MCF 10A (cell line): ENCODE measurements around the gene PALM. TPM values are rescaled to one million over a fixed set of nuclear protein-coding genes. Genes with fewer than 3 reads are reported as not detected.

Experiments used
- BruUV-seq: library from RNA; stranded (reverse); fragments of 400-500 nt; replicated peaks from 2 replicates; lab custom pipeline; 2021; lab: Mats Ljungman, UMichigan
- CTCF ChIA-PET: fragments of 300-600 bp; sonication (Branson Sonifier 250); formaldehyde crosslinking; extraction: SDS; loops from one replicate; lab custom pipeline; 2021; ENCODE audit warnings: antibody characterized with exemption, inconsistent platforms; lab: Yijun Ruan, JAX
- POLR2A ChIA-PET: fragments of 300-600, 350-650 bp; sonication (Branson Sonifier 250); formaldehyde crosslinking; extraction: SDS; loops from one replicate; lab custom pipeline; 2020; ENCODE audit warnings: antibody characterized with exemption, inconsistent platforms; lab: Yijun Ruan, JAX
- DNase-seq: peaks from one replicate; pipeline ENCODE4 v3.0.0-alpha.2; 2018; ENCODE audit not compliant: unreplicated experiment
- H3K27ac Mint-ChIP-seq: one replicate; pipeline ENCODE4 v1.8.0; 2022; ENCODE audit warnings: mild to moderate bottlenecking, low read depth, mixed read lengths; ENCODE audit not compliant: unreplicated experiment
- H3K27me3 Mint-ChIP-seq: one replicate; pipeline ENCODE4 v1.8.0; 2022; ENCODE audit warnings: mixed read lengths; ENCODE audit not compliant: insufficient read depth, unreplicated experiment
- H3K36me3 Mint-ChIP-seq: one replicate; pipeline ENCODE4 v1.8.0; 2022; ENCODE audit warnings: mild to moderate bottlenecking, moderate library complexity, mixed read lengths; ENCODE audit not compliant: insufficient read depth, unreplicated experiment
- H3K4me1 Mint-ChIP-seq: one replicate; pipeline ENCODE4 v1.8.0; 2022; ENCODE audit warnings: mixed read lengths; ENCODE audit not compliant: insufficient read depth, unreplicated experiment
- H3K4me3 Mint-ChIP-seq: one replicate; pipeline ENCODE4 v1.8.0; 2022; ENCODE audit warnings: mild to moderate bottlenecking, moderate library complexity, mixed read lengths; ENCODE audit not compliant: unreplicated experiment
- H3K9me3 Mint-ChIP-seq: one replicate; pipeline ENCODE4 v1.8.0; 2022; ENCODE audit warnings: mixed read lengths; ENCODE audit not compliant: unreplicated experiment
- intact Hi-C: fragments of 100-400 bp; cut with micrococcal nuclease; formaldehyde crosslinking; loops from 2 replicates; pipeline ENCODE4 v1.14.1; 2022
- total RNA-seq: library from RNA; stranded (reverse); gene quantifications from 2 replicates; pipeline ENCODE4 v1.2.3, GENCODE V29; 2022
- TF ChIP-seq, protein P1 (sequence below): fragments of 200-600 bp; IDR thresholded peaks from one replicate; pipeline ENCODE4 v1.8.0; 2022; ENCODE audit warnings: antibody characterized with exemption, mild to moderate bottlenecking; ENCODE audit not compliant: unreplicated experiment

Gene PALM
- total RNA-seq, 1 experiment from 2014 or later, result 0.44 TPM

GRCh38 chr19:763869-764268 is 55.1 kb downstream of the PALM start:
- TSS peak; percentile 64 for BruUV-seq
- H3K27ac Mint-ChIP-seq, result no peak overlapping the region
- no peaks in the 10 kb centered on the region for H3K27me3 Mint-ChIP-seq
- H3K4me3 Mint-ChIP-seq, result no peak overlapping the region
- TF ChIP-seq, protein P1, sequence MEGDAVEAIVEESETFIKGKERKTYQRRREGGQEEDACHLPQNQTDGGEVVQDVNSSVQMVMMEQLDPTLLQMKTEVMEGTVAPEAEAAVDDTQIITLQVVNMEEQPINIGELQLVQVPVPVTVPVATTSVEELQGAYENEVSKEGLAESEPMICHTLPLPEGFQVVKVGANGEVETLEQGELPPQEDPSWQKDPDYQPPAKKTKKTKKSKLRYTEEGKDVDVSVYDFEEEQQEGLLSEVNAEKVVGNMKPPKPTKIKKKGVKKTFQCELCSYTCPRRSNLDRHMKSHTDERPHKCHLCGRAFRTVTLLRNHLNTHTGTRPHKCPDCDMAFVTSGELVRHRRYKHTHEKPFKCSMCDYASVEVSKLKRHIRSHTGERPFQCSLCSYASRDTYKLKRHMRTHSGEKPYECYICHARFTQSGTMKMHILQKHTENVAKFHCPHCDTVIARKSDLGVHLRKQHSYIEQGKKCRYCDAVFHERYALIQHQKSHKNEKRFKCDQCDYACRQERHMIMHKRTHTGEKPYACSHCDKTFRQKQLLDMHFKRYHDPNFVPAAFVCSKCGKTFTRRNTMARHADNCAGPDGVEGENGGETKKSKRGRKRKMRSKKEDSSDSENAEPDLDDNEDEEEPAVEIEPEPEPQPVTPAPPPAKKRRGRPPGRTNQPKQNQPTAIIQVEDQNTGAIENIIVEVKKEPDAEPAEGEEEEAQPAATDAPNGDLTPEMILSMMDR, result no peak
- CTCF ChIA-PET, result interaction anchor here (0.8 kb wide), 1 partner anchor 207 kb away, joined by 5 read pairs; no protein-coding TSS in a partner anchor
- peaks cover 39% of the 10 kb centered on the region for H3K36me3 Mint-ChIP-seq
- POLR2A ChIA-PET, result interaction anchor here (1.1 kb wide), 1 partner anchor 33 kb away, joined by 3 read pairs; the partner anchor contains the start of gene PTBP1
- H3K9me3 Mint-ChIP-seq, result no peaks in the 10 kb centered on the region
- no peak for DNase-seq
- H3K4me1 Mint-ChIP-seq, result no peaks in the 10 kb centered on the region
- intact Hi-C loops, result no loop called here

GRCh38 chr19:764301-764700 is 55.6 kb downstream of the PALM start:
- TF ChIP-seq, protein P1, result no peak
- ChIA-PET CTCF (interaction anchor here (0.8 kb wide), 1 partner anchor 207 kb away, joined by 5 read pairs; no protein-coding TSS in a partner anchor), POLR2A (interaction anchor here (0.6 to 1.1 kb wide), 2 partner anchors 10 to 33 kb away, joined by 3 to 4 read pairs; partner anchors contain the start of gene PTBP1)
- Mint-ChIP-seq H3K4me1 (no peaks in the 10 kb centered on the region), H3K36me3 (peaks cover 35% of the 10 kb centered on the region), H3K27ac (no peak overlapping the region), H3K9me3 (no peaks in the 10 kb centered on the region), H3K27me3 (no peaks in the 10 kb centered on the region), H3K4me3 (no peak overlapping the region)
- DNase-seq, result no peak
- BruUV-seq, result no TSS peak
- intact Hi-C loops, result no loop called here

DNA sequence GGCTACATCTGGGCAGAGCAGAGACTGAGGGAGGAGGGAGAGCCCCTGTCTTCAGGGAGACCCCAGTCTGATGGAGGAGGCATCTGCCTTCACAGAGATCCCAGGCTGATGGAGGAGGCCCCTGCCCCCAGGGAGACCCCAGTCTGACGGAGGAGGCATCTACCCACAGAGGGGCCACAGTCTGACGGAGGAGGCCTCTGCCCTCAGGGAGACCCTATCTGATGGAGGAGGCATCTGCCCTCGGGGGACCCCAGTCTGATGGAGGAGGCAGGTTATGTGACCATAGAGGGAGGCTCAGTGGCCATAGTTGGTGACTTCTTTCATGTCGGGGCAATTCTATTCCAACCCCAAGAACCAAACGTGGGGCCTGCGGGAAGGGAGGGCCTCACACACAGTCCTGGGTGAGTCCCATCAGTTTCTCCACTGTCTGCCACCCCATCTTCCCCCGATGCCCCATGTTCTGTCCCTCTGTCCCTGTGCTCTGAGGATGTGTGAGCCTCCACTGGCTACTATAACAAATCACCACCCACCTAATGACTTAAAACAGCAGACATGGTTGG is 56.5 kb downstream of the PALM start:
- CTCF ChIA-PET, result interaction anchor here (0.7 kb wide), 1 partner anchor 62 kb away, joined by 3 read pairs; no protein-coding TSS in a partner anchor
- H3K4me3 Mint-ChIP-seq, result no peak overlapping the region

GRCh38 chr19:768424-768823 is 59.7 kb downstream of the PALM start:
- no peak overlapping the region for H3K4me3 Mint-ChIP-seq
- ChIA-PET CTCF (interaction anchor here (0.7 to 1.5 kb wide), 2 partner anchors 15 to 155 kb away, joined by 3 to 4 read pairs; no protein-coding TSS in a partner anchor), POLR2A (interaction anchor here (1.6 kb wide), 1 partner anchor 17 kb away, joined by 4 read pairs; no protein-coding TSS in a partner anchor)
- peaks cover 5% of the 10 kb centered on the region for H3K36me3 Mint-ChIP-seq
- H3K9me3 Mint-ChIP-seq, result no peaks in the 10 kb centered on the region
- H3K4me1 Mint-ChIP-seq, result no peaks in the 10 kb centered on the region
- TF ChIP-seq, protein P1, result no peak
- H3K27ac Mint-ChIP-seq, result no peak overlapping the region
- no TSS peak for BruUV-seq
- no peak for DNase-seq
- intact Hi-C loops, result no loop called here
- H3K27me3 Mint-ChIP-seq, result no peaks in the 10 kb centered on the region

More for the DNA sequence above, 56.5 kb downstream of the PALM start:
- no peak overlapping the region for H3K27ac Mint-ChIP-seq
- no peaks in the 10 kb centered on the region for H3K27me3 Mint-ChIP-seq
- intact Hi-C loops, result no loop called here
- peaks cover 25% of the 10 kb centered on the region for H3K36me3 Mint-ChIP-seq
- no peaks in the 10 kb centered on the region for H3K9me3 Mint-ChIP-seq
- TF ChIP-seq, protein P1, result no peak
- POLR2A ChIA-PET, result interaction anchor here (0.6 kb wide), 1 partner anchor 11 kb away, joined by 4 read pairs; no protein-coding TSS in a partner anchor
- no peak for DNase-seq
- no peaks in the 10 kb centered on the region for H3K4me1 Mint-ChIP-seq
- TSS peak; percentile 10 for BruUV-seq
